ENCODE data around the gene ZNF438. TPM values are rescaled to one million over a fixed set of nuclear protein-coding genes. Genes with fewer than 3 reads are reported as not detected.

Gene ZNF438
- total and polyA plus RNA-seq, 11 donors, result 9.0 to 14.7 (median 13.2) TPM

DNA sequence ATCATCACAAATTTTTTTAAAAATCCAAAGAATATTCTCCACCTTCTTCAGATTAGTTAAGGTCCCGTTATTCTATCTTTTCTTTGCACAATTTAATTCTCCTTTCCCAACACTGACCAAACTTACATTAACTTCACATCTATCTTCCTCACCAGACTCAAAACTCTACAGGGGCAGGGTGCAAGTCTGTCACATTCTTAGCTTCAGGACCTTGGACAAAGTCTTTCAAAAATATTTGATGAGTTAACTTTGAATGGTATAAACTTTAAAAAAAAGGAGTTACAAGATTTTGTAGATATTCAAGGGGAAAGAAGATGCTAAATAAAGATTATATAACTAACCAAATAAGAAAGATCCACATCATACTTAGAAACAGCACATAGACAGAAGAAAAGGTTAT is 132.7 kb downstream of the ZNF438 start:
- WGBS, 4 donors, result 90 to 98% (median 94%) methylated on average over 1 of the region's 1 CpG
- ATAC-seq, result no peak
- no peaks in the 10 kb centered on the region for H3K27me3 ChIP-seq
- no peaks in the 10 kb centered on the region for H3K9me3 ChIP-seq
- no peak for DNase-seq
- H3K27ac ChIP-seq, result no peak overlapping the region
- H3K4me3 ChIP-seq, result no peak overlapping the region
- intact Hi-C loops (cut with DNase I), result no loop called here
- peaks cover 0 to 16% (median 8%) of the 10 kb centered on the region in 9 donors for H3K36me3 ChIP-seq
- peaks cover 0 to 10% (median 0%) of the 10 kb centered on the region in 12 donors for H3K4me1 ChIP-seq
- TF ChIP-seq, protein P1, sequence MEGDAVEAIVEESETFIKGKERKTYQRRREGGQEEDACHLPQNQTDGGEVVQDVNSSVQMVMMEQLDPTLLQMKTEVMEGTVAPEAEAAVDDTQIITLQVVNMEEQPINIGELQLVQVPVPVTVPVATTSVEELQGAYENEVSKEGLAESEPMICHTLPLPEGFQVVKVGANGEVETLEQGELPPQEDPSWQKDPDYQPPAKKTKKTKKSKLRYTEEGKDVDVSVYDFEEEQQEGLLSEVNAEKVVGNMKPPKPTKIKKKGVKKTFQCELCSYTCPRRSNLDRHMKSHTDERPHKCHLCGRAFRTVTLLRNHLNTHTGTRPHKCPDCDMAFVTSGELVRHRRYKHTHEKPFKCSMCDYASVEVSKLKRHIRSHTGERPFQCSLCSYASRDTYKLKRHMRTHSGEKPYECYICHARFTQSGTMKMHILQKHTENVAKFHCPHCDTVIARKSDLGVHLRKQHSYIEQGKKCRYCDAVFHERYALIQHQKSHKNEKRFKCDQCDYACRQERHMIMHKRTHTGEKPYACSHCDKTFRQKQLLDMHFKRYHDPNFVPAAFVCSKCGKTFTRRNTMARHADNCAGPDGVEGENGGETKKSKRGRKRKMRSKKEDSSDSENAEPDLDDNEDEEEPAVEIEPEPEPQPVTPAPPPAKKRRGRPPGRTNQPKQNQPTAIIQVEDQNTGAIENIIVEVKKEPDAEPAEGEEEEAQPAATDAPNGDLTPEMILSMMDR (IDR thresholded peaks at IDR 0.05), result no peak
- no peak for TF ChIP-seq POLR2A (IDR thresholded peaks at IDR 0.05)

DNA sequence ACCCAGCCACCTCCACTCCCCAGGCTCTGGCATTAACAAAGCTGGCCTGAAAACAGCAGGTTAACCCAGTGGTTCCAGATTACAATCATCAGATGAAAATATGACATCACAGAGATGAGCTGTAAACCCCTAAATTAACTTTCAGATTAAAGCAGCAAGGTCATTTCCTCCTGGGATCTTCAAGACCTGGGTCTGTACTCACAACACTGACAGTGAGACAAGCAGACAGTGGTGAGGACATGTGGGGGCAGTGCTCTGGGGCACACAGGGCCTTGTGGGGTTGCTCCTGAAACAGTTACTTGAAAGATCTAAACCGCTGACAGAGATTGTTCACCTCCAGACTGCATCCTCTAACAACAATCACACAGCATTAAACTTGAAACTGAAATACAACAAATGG is 134.1 kb downstream of the ZNF438 start:
- Histone ChIP-seq H3K9me3 (no peaks in the 10 kb centered on the region), H3K27me3 (no peaks in the 10 kb centered on the region), H3K36me3 (peaks cover 0 to 16% (median 8%) of the 10 kb centered on the region in 9 donors), H3K27ac (no peak overlapping the region), H3K4me1 (peaks cover 0 to 4% (median 0%) of the 10 kb centered on the region in 12 donors), H3K4me3 (no peak overlapping the region)
- DNase-seq, result no peak
- ATAC-seq, result no peak
- 93 to 100% (median 97%) methylated on average over 1 of the region's 1 CpG for WGBS, 4 donors
- TF ChIP-seq POLR2A (IDR thresholded peaks at IDR 0.05), result no peak
- TF ChIP-seq, protein P1 (IDR thresholded peaks at IDR 0.05), result no peak
- intact Hi-C loops (cut with DNase I), result no loop called here

DNA sequence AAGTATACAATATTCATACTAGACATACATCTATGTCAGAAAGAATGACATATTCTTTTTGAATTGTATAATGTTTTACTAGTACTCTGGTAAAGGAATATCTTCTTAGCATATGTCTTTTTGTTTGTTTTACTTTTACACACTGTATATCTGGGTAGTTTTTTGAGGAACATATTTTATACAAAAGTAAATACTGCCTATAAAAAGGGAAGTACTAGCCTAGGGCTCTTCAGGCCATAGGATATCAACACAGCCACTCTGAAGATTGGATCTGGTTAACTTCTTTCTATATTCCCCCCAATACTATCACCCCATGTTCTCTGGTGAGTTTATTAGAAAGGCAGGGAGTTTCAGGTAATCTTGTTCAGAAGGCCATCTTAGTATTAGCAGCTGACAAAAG is 134.6 kb downstream of the ZNF438 start:
- Histone ChIP-seq H3K9me3 (no peaks in the 10 kb centered on the region), H3K27me3 (no peaks in the 10 kb centered on the region), H3K4me1 (peaks cover 0 to 4% (median 0%) of the 10 kb centered on the region in 12 donors), H3K36me3 (peaks cover 0 to 16% (median 8%) of the 10 kb centered on the region in 9 donors), H3K4me3 (no peak overlapping the region), H3K27ac (no peak overlapping the region)
- DNase-seq (no peak), ATAC-seq (no peak)
- TF ChIP-seq POLR2A (IDR thresholded peaks at IDR 0.05), result no peak
- TF ChIP-seq, protein P1 (IDR thresholded peaks at IDR 0.05), result no peak
- intact Hi-C loops (cut with DNase I), result no loop called here

DNA sequence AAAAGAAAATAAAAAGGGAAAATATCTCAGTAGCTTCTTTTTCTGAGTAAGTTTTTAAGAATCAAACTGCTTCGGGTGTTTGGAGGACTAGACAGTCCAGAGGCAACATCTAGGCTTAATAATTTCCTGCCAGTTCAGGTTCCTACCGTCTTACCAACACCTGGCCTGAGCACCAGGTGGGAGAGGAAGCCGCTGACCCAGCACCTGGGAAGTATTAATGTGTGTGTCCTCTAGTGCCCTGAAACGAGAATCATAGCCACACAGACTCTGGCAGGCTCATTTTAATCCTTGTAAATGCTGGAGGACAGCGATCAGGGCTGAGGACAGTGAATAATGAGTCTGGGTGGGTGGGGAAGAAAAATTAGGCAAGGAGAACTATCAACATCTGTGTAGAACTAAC is 137.4 kb downstream of the ZNF438 start:
- TF ChIP-seq, protein P1 (IDR thresholded peaks at IDR 0.05), result no peak
- no peak for TF ChIP-seq POLR2A (IDR thresholded peaks at IDR 0.05)
- intact Hi-C loops (cut with DNase I), result loop anchor here in 1 of 10 donors (5.0 kb wide), 1 partner anchor 72 kb away; no protein-coding TSS in a partner anchor
- no peaks in the 10 kb centered on the region for H3K9me3 ChIP-seq
- no peak for DNase-seq
- ATAC-seq, result no peak
- H3K4me3 ChIP-seq, result no peak overlapping the region
- H3K36me3 ChIP-seq, result no peaks in the 10 kb centered on the region
- no peak overlapping the region for H3K27ac ChIP-seq
- peaks cover 0 to 4% (median 0%) of the 10 kb centered on the region in 12 donors for H3K4me1 ChIP-seq
- H3K27me3 ChIP-seq, result no peaks in the 10 kb centered on the region
- WGBS, 4 donors, result 86 to 90% (median 88%) methylated on average over 5 of the region's 5 CpGs
